Upper lobe of left lung (tissue), 4 donors: Measurements from ENCODE around the gene LPCAT1.

Source experiments
- CTCF ChIP-seq, 6 experiments: fragments of 450-650 bp in 4 of 6; fragments of 200-600 bp in 2 of 6; sonication (generic) in 2 of 6; IDR thresholded peaks; one replicate each; pipeline ENCODE4 v1.5.1; 2016 to 2019; ENCODE audit warnings: antibody characterized with exemption in 6 of 6
- EP300 ChIP-seq, 4 donors: sonication (generic); formaldehyde crosslinking; IDR thresholded peaks; one replicate each; pipeline ENCODE4 v1.5.1; 2017; ENCODE audit warnings: antibody characterized with exemption in 4 of 4, control low read depth in 2 of 4
- POLR2A ChIP-seq, 4 donors: fragments of 450-650 bp; IDR thresholded peaks; one replicate each; pipeline ENCODE4 v1.5.1; 2016 to 2017; ENCODE audit warnings: antibody characterized with exemption in 4 of 4, mild to moderate bottlenecking in 2 of 4
- POLR2AphosphoS5 ChIP-seq, 2 donors: sonication (generic); formaldehyde crosslinking; IDR thresholded peaks; one replicate each; pipeline ENCODE4 v1.5.1; 2017; ENCODE audit warnings: antibody characterized with exemption in 2 of 2

GRCh38 chr5:1428107-1428506 lies 95.7 kb downstream of the LPCAT1 start:
- TF ChIP-seq POLR2A (IDR thresholded peaks at IDR 0.05) (no peak), CTCF (IDR thresholded peaks at IDR 0.05) (no peak), EP300 (IDR thresholded peaks at IDR 0.05) (no peak), POLR2AphosphoS5 (IDR thresholded peaks at IDR 0.05) (no peak)
